HFFc6 (cell line): ENCODE data around the gene SLC7A4. TPM values are rescaled to one million over a fixed set of nuclear protein-coding genes. Genes with fewer than 3 reads are reported as not detected.
"Not testable (repeated sequence)": the region's sequence is repeated elsewhere in the genome, so short reads cannot be mapped to it uniquely, and the experiment has no call there.

ENCODE experiments used
- DNase-seq: peaks from one replicate; pipeline ENCODE4 v3.0.0-alpha.2; 2018
- H3K27ac Mint-ChIP-seq: 2 replicates; pipeline ENCODE4 v1.8.0; 2020; ENCODE audit warnings: mild to moderate bottlenecking, mixed read lengths
- H3K27me3 Mint-ChIP-seq: 2 replicates; pipeline ENCODE4 v1.8.0; 2021; ENCODE audit warnings: mild to moderate bottlenecking, moderate library complexity, mixed read lengths; ENCODE audit not compliant: insufficient read depth
- H3K36me3 Mint-ChIP-seq: 2 replicates; pipeline ENCODE4 v1.8.0; 2021; ENCODE audit warnings: low read depth, mixed read lengths
- H3K4me1 Mint-ChIP-seq: 2 replicates; pipeline ENCODE4 v1.8.0; 2020; ENCODE audit warnings: low read depth, mixed read lengths
- H3K4me3 Mint-ChIP-seq: 2 replicates; pipeline ENCODE4 v1.8.0; 2020; ENCODE audit warnings: mild to moderate bottlenecking, moderate library complexity, mixed read lengths
- H3K9me3 Mint-ChIP-seq: 2 replicates; pipeline ENCODE4 v1.8.0; 2020; ENCODE audit warnings: mild to moderate bottlenecking, mixed read lengths
- total RNA-seq, 6 experiments: library from RNA; stranded (reverse); fragmentation: NEBNext Ultra II Directional; extraction: Animal tissue kit (Norgen Biotek cat#: 25700); gene quantifications; 2 replicates in 1 of 6; 3 replicates in 5 of 6; pipeline ENCODE4 v1.2.3, GENCODE V29; 2021
- TF ChIP-seq, protein P1 (sequence below): fragments of 200-600 bp; sonication (generic); IDR thresholded peaks from 2 replicates; pipeline ENCODE4 v1.5.0; 2021; ENCODE audit warnings: antibody characterized with exemption, mild to moderate bottlenecking

The SLC7A4 gene
- total RNA-seq, 6 experiments from 2014 or later = 0.07 TPM; not detected in 5

DNA sequence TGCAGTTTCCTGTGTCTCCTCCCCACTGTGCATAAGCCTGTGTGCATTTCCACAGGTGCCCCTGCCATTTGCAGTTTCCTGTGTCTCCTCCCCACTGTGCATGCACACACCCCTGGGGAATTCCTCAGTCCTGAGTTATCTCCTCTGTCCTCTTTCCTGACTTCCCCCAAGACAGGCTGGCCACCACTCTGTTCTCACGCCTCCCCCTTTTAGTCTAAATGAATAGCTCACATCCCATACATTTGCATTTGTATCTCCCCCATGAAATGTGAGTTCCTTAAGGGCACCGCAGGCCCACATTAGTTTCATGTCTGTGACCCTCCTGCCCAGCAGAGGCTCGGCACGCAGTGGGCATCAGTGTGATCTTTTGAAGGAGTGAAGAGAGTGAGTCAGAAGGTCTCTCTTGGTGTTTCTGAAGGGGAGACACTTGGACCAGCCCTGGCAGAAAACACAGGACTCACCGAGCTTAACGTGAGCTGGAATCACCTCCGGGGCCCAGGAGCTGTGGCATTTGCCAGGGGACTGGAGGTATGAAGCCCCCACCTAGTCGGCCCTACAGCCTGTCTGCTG is 19.6 kb upstream of the SLC7A4 start:
- Mint-ChIP-seq H3K9me3 (no peaks in the 10 kb centered on the region), H3K36me3 (no peaks in the 10 kb centered on the region), H3K4me1 (peaks cover 25% of the 10 kb centered on the region), H3K4me3 (no peak overlapping the region), H3K27ac (peak overlapping the region; percentile 23; the same call in 1 of the 2 replicates), H3K27me3 (peaks cover 26% of the 10 kb centered on the region)
- DNase-seq = peak; percentile 20
- TF ChIP-seq, protein P1, sequence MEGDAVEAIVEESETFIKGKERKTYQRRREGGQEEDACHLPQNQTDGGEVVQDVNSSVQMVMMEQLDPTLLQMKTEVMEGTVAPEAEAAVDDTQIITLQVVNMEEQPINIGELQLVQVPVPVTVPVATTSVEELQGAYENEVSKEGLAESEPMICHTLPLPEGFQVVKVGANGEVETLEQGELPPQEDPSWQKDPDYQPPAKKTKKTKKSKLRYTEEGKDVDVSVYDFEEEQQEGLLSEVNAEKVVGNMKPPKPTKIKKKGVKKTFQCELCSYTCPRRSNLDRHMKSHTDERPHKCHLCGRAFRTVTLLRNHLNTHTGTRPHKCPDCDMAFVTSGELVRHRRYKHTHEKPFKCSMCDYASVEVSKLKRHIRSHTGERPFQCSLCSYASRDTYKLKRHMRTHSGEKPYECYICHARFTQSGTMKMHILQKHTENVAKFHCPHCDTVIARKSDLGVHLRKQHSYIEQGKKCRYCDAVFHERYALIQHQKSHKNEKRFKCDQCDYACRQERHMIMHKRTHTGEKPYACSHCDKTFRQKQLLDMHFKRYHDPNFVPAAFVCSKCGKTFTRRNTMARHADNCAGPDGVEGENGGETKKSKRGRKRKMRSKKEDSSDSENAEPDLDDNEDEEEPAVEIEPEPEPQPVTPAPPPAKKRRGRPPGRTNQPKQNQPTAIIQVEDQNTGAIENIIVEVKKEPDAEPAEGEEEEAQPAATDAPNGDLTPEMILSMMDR = no peak

GRCh38 chr22:21051145-21051830 is 18.9 kb upstream of the SLC7A4 start:
- 0 out of 2 replicates have a peak overlapping the region, but pooled peaks have one; percentile 23 for H3K27ac Mint-ChIP-seq
- no peaks in the 10 kb centered on the region for H3K9me3 Mint-ChIP-seq

DNA sequence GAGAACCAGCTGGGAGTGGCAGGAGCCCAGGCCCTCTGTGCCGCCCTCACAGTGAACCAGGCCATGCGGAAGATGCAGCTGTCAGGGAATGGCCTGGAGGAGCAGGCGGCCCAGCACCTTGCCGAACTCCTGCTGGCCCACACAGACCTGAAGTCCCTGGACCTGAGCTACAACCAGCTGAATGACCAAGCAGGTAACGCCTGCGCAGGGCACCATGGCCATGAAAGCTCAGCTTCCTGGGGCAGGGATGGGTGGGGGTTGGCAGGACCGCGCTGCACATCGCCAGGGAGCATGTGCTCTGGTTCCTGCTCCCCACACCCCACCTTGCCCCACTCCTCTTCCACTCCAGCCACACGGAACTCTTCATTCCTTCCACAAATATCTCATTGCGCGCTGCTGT is 16.6 kb upstream of the SLC7A4 start:
- Mint-ChIP-seq H3K4me1 (peaks cover 49% of the 10 kb centered on the region), H3K27me3 (peaks cover 11% of the 10 kb centered on the region)
- H3K36me3 Mint-ChIP-seq, H3K9me3 Mint-ChIP-seq, DNase-seq, H3K4me3 Mint-ChIP-seq, H3K27ac Mint-ChIP-seq: not testable (repeated sequence)

More at GRCh38 chr22:21051145-21051830, 18.9 kb upstream of the SLC7A4 start:
- DNase-seq = no peak
- H3K4me1 Mint-ChIP-seq = peaks cover 26% of the 10 kb centered on the region
- H3K27me3 Mint-ChIP-seq = peaks cover 21% of the 10 kb centered on the region
- TF ChIP-seq, protein P1 = no peak
- no peaks in the 10 kb centered on the region for H3K36me3 Mint-ChIP-seq
- no peak overlapping the region for H3K4me3 Mint-ChIP-seq

GRCh38 chr22:21048448-21048847 is 16.1 kb upstream of the SLC7A4 start:
- H3K4me3 Mint-ChIP-seq, H3K27ac Mint-ChIP-seq, DNase-seq, H3K36me3 Mint-ChIP-seq, H3K9me3 Mint-ChIP-seq: not testable (repeated sequence)
- peaks cover 11% of the 10 kb centered on the region for H3K27me3 Mint-ChIP-seq
- H3K4me1 Mint-ChIP-seq = peaks cover 54% of the 10 kb centered on the region

GRCh38 chr22:21047730-21048129 is 15.4 kb upstream of the SLC7A4 start:
- Mint-ChIP-seq H3K27ac (no peak overlapping the region), H3K9me3 (no peaks in the 10 kb centered on the region), H3K27me3 (peaks cover 11% of the 10 kb centered on the region), H3K4me3 (no peak overlapping the region), H3K4me1 (peaks cover 54% of the 10 kb centered on the region), H3K36me3 (no peaks in the 10 kb centered on the region)
- TF ChIP-seq, protein P1 = no peak
- no peak for DNase-seq

GRCh38 chr22:21047035-21047661 is 14.8 kb upstream of the SLC7A4 start:
- Mint-ChIP-seq H3K4me1 (peaks cover 54% of the 10 kb centered on the region), H3K27ac (no peak overlapping the region), H3K4me3 (no peak overlapping the region), H3K9me3 (no peaks in the 10 kb centered on the region), H3K27me3 (peaks cover 11% of the 10 kb centered on the region), H3K36me3 (no peaks in the 10 kb centered on the region)
- DNase-seq = no peak
- TF ChIP-seq, protein P1 = no peak
